GM18873 (cell line): ENCODE measurements around the gene KIZ.

Source experiments
- ATAC-seq: cut with Tn5 transposase; IDR thresholded peaks from one replicate; pipeline ENCODE4 v1.9.1; 2021; ENCODE audit warnings: mild to moderate bottlenecking, moderate library complexity, moderate number of reproducible peaks; ENCODE audit not compliant: unreplicated experiment, low FRiP score

Gene KIZ

GRCh38 chr20:21104921-21105320, 21.0 kb upstream of the KIZ start:
- ATAC-seq = no peak

- no peak for ATAC-seq
Observed at GRCh38 chr20:21105429-21106170, 20.3 kb upstream of the KIZ start.

- no peak for ATAC-seq
Observed at GRCh38 chr20:21106171-21107017, 19.5 kb upstream of the KIZ start, which contains the start of gene LINC00237. LINC00237 (minus strand) TSS chr20:21106358.

GRCh38 chr20:21109144-21109543, 16.7 kb upstream of the KIZ start:
- no peak for ATAC-seq

GRCh38 chr20:21110811-21111210, 15.1 kb upstream of the KIZ start:
- no peak for ATAC-seq

GRCh38 chr20:21111416-21111815, 14.5 kb upstream of the KIZ start:
- ATAC-seq = no peak

- no peak for ATAC-seq
Observed at GRCh38 chr20:21113697-21114096, 12.2 kb upstream of the KIZ start.

- no peak for ATAC-seq
Observed at GRCh38 chr20:21114584-21114983, 11.3 kb upstream of the KIZ start.

- no peak for ATAC-seq
Observed at GRCh38 chr20:21117521-21117920, 8.4 kb upstream of the KIZ start.

- ATAC-seq = no peak
Observed at GRCh38 chr20:21118138-21118537, 7.7 kb upstream of the KIZ start.

- ATAC-seq = no peak
Observed at GRCh38 chr20:21118782-21119181, 7.1 kb upstream of the KIZ start.

GRCh38 chr20:21124190-21124589, 1.7 kb upstream of the KIZ start:
- ATAC-seq = no peak

GRCh38 chr20:21125072-21125848, 622 bp upstream of the KIZ start:
- ATAC-seq = peak; percentile 23

- ATAC-seq = no peak
Observed at GRCh38 chr20:21126581-21126870, 644 bp downstream of the KIZ start.

- no peak for ATAC-seq
Observed at GRCh38 chr20:21127201-21127981, 1.5 kb downstream of the KIZ start.

GRCh38 chr20:21129861-21130260, 4.0 kb downstream of the KIZ start:
- no peak for ATAC-seq

- ATAC-seq = no peak
Observed at GRCh38 chr20:21133404-21133803, 7.5 kb downstream of the KIZ start.

GRCh38 chr20:21133917-21134622, 8.2 kb downstream of the KIZ start:
- ATAC-seq = no peak

GRCh38 chr20:21134883-21135493, 9.1 kb downstream of the KIZ start:
- no peak for ATAC-seq
